Adrenal gland (tissue), 12 donors: ENCODE measurements around the gene SETD6. TPM values are rescaled to one million over a fixed set of nuclear protein-coding genes. Genes with fewer than 3 reads are reported as not detected.

ENCODE experiments used
- DNase-seq, 7 donors: peaks; one replicate each; pipeline ENCODE4 v3.0.0-alpha.2; 2019 to 2020
- H3K27ac ChIP-seq, 5 donors: fragments of 200-600 bp; sonication (generic) in 4 of 5; 1 replicate in 3 of 5; 2 replicates in 2 of 5; pipeline versions ENCODE4 v1.5.1 to v1.8.0; 2016 to 2020; ENCODE audit warnings: mild to moderate bottlenecking in 1 of 5
- H3K27me3 ChIP-seq: fragments of 200-600 bp; 2 replicates; pipeline ENCODE4 v1.8.0; 2021
- H3K36me3 ChIP-seq, 2 donors: fragments of 200-600 bp; replicated peaks in 1 of 2; 1 replicate in 1 of 2; 2 replicates in 1 of 2; pipeline versions ENCODE4 v1.5.1 to v1.8.0; 2018 to 2022
- H3K4me1 ChIP-seq, 2 donors: fragments of 200-600 bp; replicated peaks in 1 of 2; 1 replicate in 1 of 2; 2 replicates in 1 of 2; pipeline versions ENCODE4 v1.5.1 to v1.8.0; 2018 to 2021
- H3K4me3 ChIP-seq, 4 donors: fragments of 200-600 bp; sonication (generic) in 3 of 4; one replicate each; pipeline ENCODE4 v1.5.1; 2016 to 2018
- H3K9me3 ChIP-seq, 3 donors: fragments of 200-600 bp; sonication (generic) in 1 of 3; replicated peaks in 1 of 3; 1 replicate in 2 of 3; 2 replicates in 1 of 3; pipeline versions ENCODE4 v1.5.1 to v1.8.0; 2016 to 2021
- CTCF ChIP-seq, 6 experiments: fragments of 450-650 bp in 4 of 6; fragments of 200-600 bp in 2 of 6; sonication (generic) in 1 of 6; IDR thresholded peaks; 1 replicate in 5 of 6; 2 replicates in 1 of 6; pipeline versions ENCODE4 v1.5.1 to v1.8.0; 2016 to 2021; ENCODE audit warnings: antibody characterized with exemption in 6 of 6, mild to moderate bottlenecking in 2 of 6, moderate library complexity in 1 of 6
- POLR2A ChIP-seq, 2 donors: fragments of 450-650 bp; IDR thresholded peaks; one replicate each; pipeline ENCODE4 v1.6.1; 2017; ENCODE audit warnings: antibody characterized with exemption in 2 of 2, mild to moderate bottlenecking in 2 of 2, moderate library complexity in 1 of 2
- WGBS, 4 donors: extraction: QIAGEN DNeasy Blood & Tissue Kit in 2 of 4; methylation state at CpG; one replicate each; pipeline versions ENCODE4 v1.1.5 to v1.1.7; 2013 to 2017; 5-methylcytosine and 5-hydroxymethylcytosine counted together
- intact Hi-C, 2 donors: fragments of 100-400 bp; cut with DNase I; formaldehyde crosslinking; loops; one replicate each; pipeline versions ENCODE4 v1.14.1 to v1.15.0; 2022 to 2023
- polyA plus RNA-seq, 3 donors: library from polyadenylated mRNA; stranded (reverse); fragments of 200-250 nt in 2 of 3; fragments of 350-450 nt in 1 of 3; fragmentation: Illumina TruSeq in 1 of 3; extraction: RNeasy Lipid Tissue Mini Kit (QIAGEN cat#74804) in 1 of 3; gene quantifications; one replicate each; pipeline ENCODE4 v1.2.3, GENCODE V29; 2013 to 2014
- total RNA-seq, 9 donors: library from RNA; depleted of rRNA in 4 of 9; stranded (reverse); fragments of >200 nt in 4 of 9; fragments of 120-200 nt in 1 of 9; fragmentation: NEBNext Ultra II Directional in 1 of 9; extraction: Animal tissue kit (Norgen Biotek cat#: 25700) in 1 of 9; gene quantifications; one replicate each; pipeline versions ENCODE4 v1.1.0 to v1.2.4, GENCODE V29; 2013 to 2023
- donor health status: healthy with polysubstance abuse.
- donor health status: Bipolar disorder and iron deficiency.
- donor health status: DM: yes; HTN: yes; CAD: no.
- donor health status: DM: no; HTN: no; CAD: no.
- donor health status: DM: no; HTN: no; CAD: no.
- donor health status: DM: yes; HTN: yes; CAD: no.

SETD6 gene
- total and polyA plus RNA-seq, 12 donors = 14.4 to 53.8 (median 25.8) TPM

- H3K9me3 ChIP-seq = no peaks in the 10 kb centered on the region
- intact Hi-C loops = no loop called here
- no peaks in the 10 kb centered on the region for H3K27me3 ChIP-seq
- no peak for TF ChIP-seq CTCF (IDR thresholded peaks at IDR 0.05)
- no peak for TF ChIP-seq POLR2A (IDR thresholded peaks at IDR 0.05)
- DNase-seq = peak in 2 of 7 donors; percentile 41 to 42
- H3K4me3 ChIP-seq = no peak overlapping the region
- H3K36me3 ChIP-seq = no peaks in the 10 kb centered on the region
- 40 to 51% (median 45%) methylated on average over 4 to 5 of the region's 5 CpGs for WGBS, 4 donors
- H3K4me1 ChIP-seq = peaks cover 25 to 43% of the 10 kb centered on the region in 2 donors
- peak overlapping the region in 3 of 5 donors; percentile 6 to 57 (median 25) for H3K27ac ChIP-seq
These were observed 17.4 kb upstream of the SETD6 start for GRCh38 chr16:58497935-58498334.

- intact Hi-C loops = no loop called here
- no peaks in the 10 kb centered on the region for H3K27me3 ChIP-seq
- no peak overlapping the region for H3K4me3 ChIP-seq
- H3K27ac ChIP-seq = peak overlapping the region in 3 of 5 donors; percentile 6 to 57 (median 25)
- no peak for TF ChIP-seq POLR2A (IDR thresholded peaks at IDR 0.05)
- TF ChIP-seq CTCF (IDR thresholded peaks at IDR 0.05) = no peak
- 71 to 78% (median 76%) methylated on average over 6 to 9 of the region's 9 CpGs for WGBS, 4 donors
- H3K9me3 ChIP-seq = no peaks in the 10 kb centered on the region
- peak in 1 of 7 donors; percentile 21 for DNase-seq
- H3K36me3 ChIP-seq = peaks cover 0 to 2% of the 10 kb centered on the region in 2 donors
- peaks cover 25 to 43% of the 10 kb centered on the region in 2 donors for H3K4me1 ChIP-seq
These were observed 16.8 kb upstream of the SETD6 start for GRCh38 chr16:58498341-58499091.

GRCh38 chr16:58499092-58499511 is 16.2 kb upstream of the SETD6 start:
- WGBS, 4 donors = 76 to 90% (median 81%) methylated on average over 8 to 10 of the region's 10 CpGs
- H3K9me3 ChIP-seq = no peaks in the 10 kb centered on the region
- intact Hi-C loops = no loop called here
- DNase-seq = peak in 1 of 7 donors; percentile 12
- no peaks in the 10 kb centered on the region for H3K27me3 ChIP-seq
- H3K4me1 ChIP-seq = peaks cover 25 to 43% of the 10 kb centered on the region in 2 donors
- H3K4me3 ChIP-seq = no peak overlapping the region
- peak overlapping the region in 2 of 5 donors; percentile 22 to 57 for H3K27ac ChIP-seq
- TF ChIP-seq CTCF (IDR thresholded peaks at IDR 0.05) = no peak
- TF ChIP-seq POLR2A (IDR thresholded peaks at IDR 0.05) = no peak
- H3K36me3 ChIP-seq = peaks cover 0 to 8% of the 10 kb centered on the region in 2 donors

- WGBS, 4 donors = 22 to 54% (median 31%) methylated on average over 7 to 24 of the region's 24 CpGs
- H3K27ac ChIP-seq = peak within 1 kb of the TSS in 2 of 5 donors; percentile 45 to 57
- intact Hi-C loops = loop anchor here in 1 of 2 donors (10.0 kb wide), 1 partner anchor 135 kb away; no protein-coding TSS in a partner anchor
These were observed 15.5 kb upstream of the SETD6 start, which contains the start of gene NDRG4 for GRCh38 chr16:58499615-58500351. Gene NDRG4, plus strand, starts transcription at chr16:58500143. Its CDS starts 106 bp downstream, at chr16:58500249.

More at GRCh38 chr16:58499615-58500351, 15.5 kb upstream of the SETD6 start, which contains the start of gene NDRG4:
- Histone ChIP-seq H3K4me1 (peaks cover 25 to 37% of the 10 kb centered on the region in 2 donors), H3K27me3 (no peaks in the 10 kb centered on the region), H3K9me3 (no peaks in the 10 kb centered on the region), H3K36me3 (peaks cover 0 to 12% of the 10 kb centered on the region in 2 donors), H3K4me3 (peak within 1 kb of the TSS in 1 of 4 donors; percentile 19)
- DNase-seq = peak; percentile 69 to 93 (median 86)
- no peak for TF ChIP-seq CTCF (IDR thresholded peaks at IDR 0.05)
- TF ChIP-seq POLR2A (IDR thresholded peaks at IDR 0.05) = peak; percentile 35 to 65
